Gastrocnemius medialis (tissue), 4 donors: Measurements from ENCODE around the gene DNM3.

Experiments
- CTCF ChIP-seq, 5 experiments: fragments of 450-650 bp in 3 of 5; fragments of 200-600 bp in 2 of 5; sonication (generic) in 2 of 5; IDR thresholded peaks in 4 of 5; conservative IDR thresholded peaks in 1 of 5; 1 replicate in 4 of 5; 2 replicates in 1 of 5; pipeline ENCODE4 v1.5.1; 2016 to 2019; ENCODE audit warnings: antibody characterized with exemption in 5 of 5, mild to moderate bottlenecking in 3 of 5, moderate library complexity in 3 of 5
- POLR2A ChIP-seq, 2 donors: fragments of 450-650 bp; IDR thresholded peaks; one replicate each; pipeline ENCODE4 v1.6.1; 2017; ENCODE audit warnings: antibody characterized with exemption in 2 of 2, mild to moderate bottlenecking in 2 of 2, moderate library complexity in 2 of 2

DNA sequence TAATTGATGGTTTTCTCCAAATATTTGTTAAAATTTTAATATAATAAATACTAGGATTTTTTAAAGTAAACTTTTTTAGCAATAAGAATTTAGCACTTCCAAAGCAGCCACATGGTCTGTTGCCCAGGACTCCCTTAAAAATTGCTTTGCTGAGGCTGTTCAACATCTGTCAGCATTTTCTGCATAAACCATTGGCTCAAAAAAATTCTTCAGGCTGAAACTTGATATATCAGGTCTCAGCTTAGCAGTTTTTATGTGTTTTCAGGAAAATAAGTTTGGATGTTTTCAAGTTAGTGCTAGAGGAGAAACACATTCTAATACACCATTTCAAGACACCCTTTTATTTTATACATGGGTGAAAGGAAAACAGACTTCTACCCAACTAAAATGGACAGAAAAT lies 510.0 kb downstream of the DNM3 start:
- TF ChIP-seq CTCF (IDR thresholded peaks at IDR 0.05 in 4 of 5, conservative IDR thresholded peaks at IDR 0.05 in 1 of 5) = no peak
- TF ChIP-seq POLR2A (IDR thresholded peaks at IDR 0.05) = no peak
